ENCODE data around the gene IKZF3.
A peak's percentile ranks its signal among the peaks of the same experiment; 100 is the strongest.

The IKZF3 gene

DNA sequence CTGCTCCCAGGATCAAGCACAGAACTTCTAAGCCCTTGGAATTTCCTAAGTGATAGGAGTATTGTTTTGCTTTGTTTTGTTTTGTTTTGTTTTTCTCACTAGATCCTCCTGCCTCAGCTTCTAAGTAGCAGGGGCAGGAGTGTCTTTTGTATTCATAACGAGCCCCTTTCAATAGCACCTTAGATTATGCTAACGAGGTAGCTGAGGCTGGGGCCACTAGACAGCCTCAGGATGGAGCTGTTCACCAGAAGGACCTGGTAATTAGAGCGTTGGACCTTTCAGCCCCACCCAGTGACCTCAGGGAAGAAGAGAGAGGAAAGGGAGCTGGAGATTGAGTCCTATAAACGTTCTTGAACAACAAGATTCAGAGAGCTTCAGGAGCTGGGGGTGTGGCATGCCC lies 43.6 kb downstream of the IKZF3 start:
- H3K4me2 ChIP-seq (ENCODE audit: low read length), result no peak overlapping the region
- H2BK120ac ChIP-seq (ENCODE audit: low read depth, low read length), result no peak overlapping the region
- no peak overlapping the region for H2BK15ac ChIP-seq (replicated peaks; ENCODE audit: low read depth)
- H3K56ac ChIP-seq (ENCODE audit: low read length), result no peak overlapping the region
- no CpG with 5 or more reads among the region's 4 CpGs for WGBS (ENCODE audit: extremely low coverage, insufficient coverage, low lambda C conversion rate)
- H2BK5ac ChIP-seq (ENCODE audit: low read length), result no peak overlapping the region
- H2AK5ac ChIP-seq (ENCODE audit: low read length), result no peak overlapping the region
- H3K4ac ChIP-seq (ENCODE audit: low read depth, low read length), result no peak overlapping the region
- no peaks in the 10 kb centered on the region for H3K27me3 ChIP-seq (ENCODE audit: insufficient read depth, low read length, poor library complexity)
- no peak overlapping the region for H3K27ac ChIP-seq (ENCODE audit: low read depth, low read length)
- no peak overlapping the region for H3K23ac ChIP-seq (ENCODE audit: low read length)
- H3K4me3 ChIP-seq (ENCODE audit: low read length), result no peak overlapping the region
- no peaks in the 10 kb centered on the region for H3K4me1 ChIP-seq (ENCODE audit: control insufficient read depth, low read depth, low read length)
- no peak overlapping the region for H3K9ac ChIP-seq (ENCODE audit: low read length)
- H3K18ac ChIP-seq (ENCODE audit: low read length), result no peak overlapping the region
- no peak overlapping the region for H4K8ac ChIP-seq (ENCODE audit: low read depth, low read length)
- H3K79me1 ChIP-seq (ENCODE audit: low read length), result no peaks in the 10 kb centered on the region
- no peak overlapping the region for H4K5ac ChIP-seq (ENCODE audit: low read length)
- no peaks in the 10 kb centered on the region for H3K36me3 ChIP-seq (ENCODE audit: control insufficient read depth, insufficient read depth, low read length)
- DNase-seq, result peak; percentile 70
- no peaks in the 10 kb centered on the region for H3K79me2 ChIP-seq (ENCODE audit: control insufficient read depth, insufficient read depth, low read length)

DNA sequence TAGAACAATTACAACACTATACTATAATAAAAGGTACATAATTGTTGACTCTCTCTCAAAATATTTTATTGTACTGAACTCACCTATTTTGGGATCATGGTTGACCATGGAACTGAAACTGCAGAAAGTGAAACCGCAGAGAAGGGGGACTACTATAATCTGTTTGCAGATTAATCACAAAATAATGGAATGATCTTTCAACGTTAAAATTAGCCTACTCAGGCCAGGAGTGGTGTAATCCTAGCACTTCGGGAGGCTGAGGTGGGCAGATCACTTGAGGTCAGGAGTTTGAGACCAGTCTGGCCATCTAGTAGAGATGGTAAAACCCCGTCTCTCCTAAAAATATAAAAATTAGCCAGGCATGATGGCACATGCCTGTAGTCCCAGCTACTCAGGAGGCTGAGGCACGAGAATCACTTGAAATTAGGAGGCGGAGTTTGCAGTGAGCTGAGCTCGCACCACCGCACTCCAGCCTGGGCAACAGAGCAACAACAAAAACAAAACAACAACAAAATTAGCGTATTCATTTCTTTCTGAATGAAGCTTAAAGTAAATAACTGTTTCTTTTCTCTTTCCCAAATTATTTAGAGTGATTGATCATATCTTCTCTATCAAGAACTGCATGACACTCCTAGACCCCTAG lies 45.6 kb downstream of the IKZF3 start:
- no peaks in the 10 kb centered on the region for H3K79me2 ChIP-seq (ENCODE audit: control insufficient read depth, insufficient read depth, low read length)
- H3K18ac ChIP-seq (ENCODE audit: low read length), result no peak overlapping the region
- DNase-seq, result peak; percentile 5
- no peak overlapping the region for H2BK5ac ChIP-seq (ENCODE audit: low read length)
- no peak overlapping the region for H3K4me3 ChIP-seq (ENCODE audit: low read length)
- no peak overlapping the region for H4K5ac ChIP-seq (ENCODE audit: low read length)
- no peak overlapping the region for H3K9ac ChIP-seq (ENCODE audit: low read length)
- no peak overlapping the region for H3K23ac ChIP-seq (ENCODE audit: low read length)
- H2AK5ac ChIP-seq (ENCODE audit: low read length), result no peak overlapping the region
- H3K27ac ChIP-seq (ENCODE audit: low read depth, low read length), result no peak overlapping the region
- WGBS (ENCODE audit: extremely low coverage, insufficient coverage, low lambda C conversion rate), result no CpG with 5 or more reads among the region's 9 CpGs
- H3K56ac ChIP-seq (ENCODE audit: low read length), result no peak overlapping the region
- no peak overlapping the region for H2BK15ac ChIP-seq (replicated peaks; ENCODE audit: low read depth)
- no peak overlapping the region for H2BK120ac ChIP-seq (ENCODE audit: low read depth, low read length)
- no peak overlapping the region for H4K8ac ChIP-seq (ENCODE audit: low read depth, low read length)
- H3K36me3 ChIP-seq (ENCODE audit: control insufficient read depth, insufficient read depth, low read length), result no peaks in the 10 kb centered on the region
- no peaks in the 10 kb centered on the region for H3K4me1 ChIP-seq (ENCODE audit: control insufficient read depth, low read depth, low read length)
- H3K79me1 ChIP-seq (ENCODE audit: low read length), result no peaks in the 10 kb centered on the region
- H3K4me2 ChIP-seq (ENCODE audit: low read length), result no peak overlapping the region
- H3K27me3 ChIP-seq (ENCODE audit: insufficient read depth, low read length, poor library complexity), result no peaks in the 10 kb centered on the region
- no peak overlapping the region for H3K4ac ChIP-seq (ENCODE audit: low read depth, low read length)

DNA sequence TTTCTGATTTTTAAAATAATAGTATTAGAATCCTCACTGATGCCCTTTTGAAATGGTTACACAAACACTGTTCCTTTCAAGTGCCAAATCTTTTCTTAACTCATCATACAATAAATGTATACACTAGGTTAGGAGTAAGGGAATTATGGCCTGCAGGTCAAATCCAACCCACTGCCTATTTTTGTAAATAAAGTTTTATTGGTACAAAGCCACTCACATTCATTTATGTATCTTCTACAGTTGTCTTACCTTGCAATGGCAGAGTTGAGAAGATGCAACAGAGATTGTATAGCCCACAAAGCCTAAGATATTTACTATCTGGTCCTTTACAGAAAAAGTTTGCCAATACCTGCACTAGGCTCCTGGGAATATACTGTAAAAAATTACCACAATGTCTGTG lies 47.8 kb downstream of the IKZF3 start:
- DNase-seq, result no peak
- H3K4me2 ChIP-seq (ENCODE audit: low read length), result no peak overlapping the region
- H2BK15ac ChIP-seq (replicated peaks; ENCODE audit: low read depth), result no peak overlapping the region
- H4K5ac ChIP-seq (ENCODE audit: low read length), result no peak overlapping the region
- H3K56ac ChIP-seq (ENCODE audit: low read length), result no peak overlapping the region
- no peak overlapping the region for H3K9ac ChIP-seq (ENCODE audit: low read length)
- H3K79me2 ChIP-seq (ENCODE audit: control insufficient read depth, insufficient read depth, low read length), result no peaks in the 10 kb centered on the region
- no peak overlapping the region for H3K4ac ChIP-seq (ENCODE audit: low read depth, low read length)
- no peak overlapping the region for H3K18ac ChIP-seq (ENCODE audit: low read length)
- peaks cover 2% of the 10 kb centered on the region for H3K4me1 ChIP-seq (ENCODE audit: control insufficient read depth, low read depth, low read length)
- no peak overlapping the region for H3K27ac ChIP-seq (ENCODE audit: low read depth, low read length)
- no peak overlapping the region for H2BK5ac ChIP-seq (ENCODE audit: low read length)
- H3K23ac ChIP-seq (ENCODE audit: low read length), result no peak overlapping the region
- no peak overlapping the region for H2BK120ac ChIP-seq (ENCODE audit: low read depth, low read length)
- H3K27me3 ChIP-seq (ENCODE audit: insufficient read depth, low read length, poor library complexity), result no peaks in the 10 kb centered on the region
- no peak overlapping the region for H3K4me3 ChIP-seq (ENCODE audit: low read length)
- H4K8ac ChIP-seq (ENCODE audit: low read depth, low read length), result no peak overlapping the region
- no peaks in the 10 kb centered on the region for H3K36me3 ChIP-seq (ENCODE audit: control insufficient read depth, insufficient read depth, low read length)
- no peaks in the 10 kb centered on the region for H3K79me1 ChIP-seq (ENCODE audit: low read length)
- no peak overlapping the region for H2AK5ac ChIP-seq (ENCODE audit: low read length)

DNA sequence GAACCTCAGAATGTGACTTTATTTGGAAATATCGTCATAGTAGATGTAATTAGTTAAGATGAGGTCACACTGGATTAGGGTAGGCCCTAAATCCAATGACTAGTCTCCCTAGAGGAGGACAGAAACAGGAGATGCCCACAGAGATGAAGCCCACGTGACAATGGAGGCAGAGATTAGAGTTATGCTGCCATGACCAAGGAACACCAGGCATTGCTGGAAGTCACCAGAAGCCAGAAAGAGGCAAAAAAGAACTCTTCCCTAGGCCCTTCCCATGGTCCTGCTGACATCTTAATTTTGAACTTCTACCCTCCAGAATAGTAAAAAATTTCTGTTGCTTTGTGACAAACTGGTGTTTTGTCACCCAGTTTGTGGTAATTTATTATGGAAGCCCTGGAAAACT lies 49.6 kb downstream of the IKZF3 start:
- no peak overlapping the region for H4K8ac ChIP-seq (ENCODE audit: low read depth, low read length)
- H4K5ac ChIP-seq (ENCODE audit: low read length), result no peak overlapping the region
- no peak overlapping the region for H3K9ac ChIP-seq (ENCODE audit: low read length)
- no peaks in the 10 kb centered on the region for H3K79me1 ChIP-seq (ENCODE audit: low read length)
- H3K4ac ChIP-seq (ENCODE audit: low read depth, low read length), result no peak overlapping the region
- no peak overlapping the region for H3K4me2 ChIP-seq (ENCODE audit: low read length)
- no peak overlapping the region for H2AK5ac ChIP-seq (ENCODE audit: low read length)
- H2BK5ac ChIP-seq (ENCODE audit: low read length), result no peak overlapping the region
- DNase-seq, result no peak
- H3K56ac ChIP-seq (ENCODE audit: low read length), result no peak overlapping the region
- no peak overlapping the region for H3K4me3 ChIP-seq (ENCODE audit: low read length)
- no peaks in the 10 kb centered on the region for H3K27me3 ChIP-seq (ENCODE audit: insufficient read depth, low read length, poor library complexity)
- no peak overlapping the region for H2BK15ac ChIP-seq (replicated peaks; ENCODE audit: low read depth)
- H3K27ac ChIP-seq (ENCODE audit: low read depth, low read length), result no peak overlapping the region
- no peak overlapping the region for H3K23ac ChIP-seq (ENCODE audit: low read length)
- no peak overlapping the region for H3K18ac ChIP-seq (ENCODE audit: low read length)
- WGBS (ENCODE audit: extremely low coverage, insufficient coverage, low lambda C conversion rate), result no CpG with 5 or more reads among the region's 2 CpGs
- H2BK120ac ChIP-seq (ENCODE audit: low read depth, low read length), result no peak overlapping the region
- peaks cover 2% of the 10 kb centered on the region for H3K4me1 ChIP-seq (ENCODE audit: control insufficient read depth, low read depth, low read length)
- H3K36me3 ChIP-seq (ENCODE audit: control insufficient read depth, insufficient read depth, low read length), result no peaks in the 10 kb centered on the region
- H3K79me2 ChIP-seq (ENCODE audit: control insufficient read depth, insufficient read depth, low read length), result no peaks in the 10 kb centered on the region

DNA sequence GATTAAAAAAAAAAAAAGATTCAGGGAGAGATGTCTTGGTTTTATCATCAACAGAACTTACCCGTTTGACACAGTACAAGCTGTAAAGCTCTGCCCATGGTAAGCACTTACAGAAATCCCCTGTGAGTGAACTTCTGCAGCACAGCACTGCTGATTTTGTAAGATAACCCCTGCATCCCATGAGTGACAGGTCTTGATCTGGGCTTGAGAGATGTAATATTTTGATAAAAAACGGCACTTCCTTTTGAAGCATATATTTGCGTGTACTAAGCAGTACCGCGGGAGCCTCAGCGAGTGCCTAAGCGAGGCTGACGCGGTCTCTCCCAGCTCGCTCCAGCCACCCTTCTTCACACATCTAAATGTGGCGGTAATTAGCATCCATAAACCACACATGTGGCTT lies 50.5 kb downstream of the IKZF3 start:
- no peak overlapping the region for H3K4me2 ChIP-seq (ENCODE audit: low read length)
- DNase-seq, result no peak
- H2BK5ac ChIP-seq (ENCODE audit: low read length), result no peak overlapping the region
- no peak overlapping the region for H3K18ac ChIP-seq (ENCODE audit: low read length)
- no peaks in the 10 kb centered on the region for H3K36me3 ChIP-seq (ENCODE audit: control insufficient read depth, insufficient read depth, low read length)
- no peak overlapping the region for H3K4me3 ChIP-seq (ENCODE audit: low read length)
- no peak overlapping the region for H2BK120ac ChIP-seq (ENCODE audit: low read depth, low read length)
- no peak overlapping the region for H3K56ac ChIP-seq (ENCODE audit: low read length)
- H2AK5ac ChIP-seq (ENCODE audit: low read length), result no peak overlapping the region
- H4K5ac ChIP-seq (ENCODE audit: low read length), result no peak overlapping the region
- no peak overlapping the region for H3K9ac ChIP-seq (ENCODE audit: low read length)
- WGBS (ENCODE audit: extremely low coverage, insufficient coverage, low lambda C conversion rate), result no CpG with 5 or more reads among the region's 11 CpGs
- H3K23ac ChIP-seq (ENCODE audit: low read length), result no peak overlapping the region
- H3K27ac ChIP-seq (ENCODE audit: low read depth, low read length), result no peak overlapping the region
- H3K4ac ChIP-seq (ENCODE audit: low read depth, low read length), result no peak overlapping the region
- no peaks in the 10 kb centered on the region for H3K27me3 ChIP-seq (ENCODE audit: insufficient read depth, low read length, poor library complexity)
- no peaks in the 10 kb centered on the region for H3K79me2 ChIP-seq (ENCODE audit: control insufficient read depth, insufficient read depth, low read length)
- H4K8ac ChIP-seq (ENCODE audit: low read depth, low read length), result no peak overlapping the region
- H3K79me1 ChIP-seq (ENCODE audit: low read length), result no peaks in the 10 kb centered on the region
- H2BK15ac ChIP-seq (replicated peaks; ENCODE audit: low read depth), result no peak overlapping the region
- H3K4me1 ChIP-seq (ENCODE audit: control insufficient read depth, low read depth, low read length), result peaks cover 2% of the 10 kb centered on the region

DNA sequence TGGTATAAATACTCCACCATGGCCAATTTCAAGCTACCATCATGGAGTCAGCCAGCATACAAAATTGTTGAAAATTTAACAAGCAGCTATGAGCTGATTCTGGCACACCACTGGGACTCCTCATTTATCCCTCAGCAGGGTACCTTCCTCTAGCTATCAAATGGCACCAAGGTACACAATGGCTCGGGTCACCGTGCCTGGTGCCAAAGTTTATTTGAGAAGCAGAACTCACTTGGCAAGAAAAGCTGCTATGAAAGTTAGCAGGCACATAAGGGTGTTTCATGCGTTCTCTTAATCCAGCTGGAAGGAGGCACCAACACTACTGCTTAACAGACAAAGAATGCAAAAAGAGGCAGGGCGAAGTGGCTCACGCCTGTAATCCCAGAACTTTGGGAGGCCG lies 51.6 kb downstream of the IKZF3 start:
- H3K79me1 ChIP-seq (ENCODE audit: low read length), result no peaks in the 10 kb centered on the region
- H3K56ac ChIP-seq (ENCODE audit: low read length), result no peak overlapping the region
- no peak overlapping the region for H3K27ac ChIP-seq (ENCODE audit: low read depth, low read length)
- H2BK5ac ChIP-seq (ENCODE audit: low read length), result no peak overlapping the region
- no peak overlapping the region for H4K5ac ChIP-seq (ENCODE audit: low read length)
- no peak overlapping the region for H3K18ac ChIP-seq (ENCODE audit: low read length)
- no peaks in the 10 kb centered on the region for H3K27me3 ChIP-seq (ENCODE audit: insufficient read depth, low read length, poor library complexity)
- no peak overlapping the region for H4K8ac ChIP-seq (ENCODE audit: low read depth, low read length)
- H3K23ac ChIP-seq (ENCODE audit: low read length), result no peak overlapping the region
- no CpG with 5 or more reads among the region's 6 CpGs for WGBS (ENCODE audit: extremely low coverage, insufficient coverage, low lambda C conversion rate)
- no peak for DNase-seq
- H2BK15ac ChIP-seq (replicated peaks; ENCODE audit: low read depth), result no peak overlapping the region
- H3K9ac ChIP-seq (ENCODE audit: low read length), result no peak overlapping the region
- H3K4me2 ChIP-seq (ENCODE audit: low read length), result no peak overlapping the region
- H3K79me2 ChIP-seq (ENCODE audit: control insufficient read depth, insufficient read depth, low read length), result no peaks in the 10 kb centered on the region
- H3K4me1 ChIP-seq (ENCODE audit: control insufficient read depth, low read depth, low read length), result peaks cover 2% of the 10 kb centered on the region
- H3K4ac ChIP-seq (ENCODE audit: low read depth, low read length), result no peak overlapping the region
- no peak overlapping the region for H3K4me3 ChIP-seq (ENCODE audit: low read length)
- H3K36me3 ChIP-seq (ENCODE audit: control insufficient read depth, insufficient read depth, low read length), result no peaks in the 10 kb centered on the region
- no peak overlapping the region for H2AK5ac ChIP-seq (ENCODE audit: low read length)
- H2BK120ac ChIP-seq (ENCODE audit: low read depth, low read length), result no peak overlapping the region

Measured in mesendoderm (in vitro differentiated cells).